ENCODE data around the gene TAF6. TPM values are rescaled to one million over a fixed set of nuclear protein-coding genes. Genes with fewer than 3 reads are reported as not detected.

TAF6 gene
- total and polyA plus RNA-seq, 2 experiments from 2014 or later: 40.5 to 53.0 TPM

DNA sequence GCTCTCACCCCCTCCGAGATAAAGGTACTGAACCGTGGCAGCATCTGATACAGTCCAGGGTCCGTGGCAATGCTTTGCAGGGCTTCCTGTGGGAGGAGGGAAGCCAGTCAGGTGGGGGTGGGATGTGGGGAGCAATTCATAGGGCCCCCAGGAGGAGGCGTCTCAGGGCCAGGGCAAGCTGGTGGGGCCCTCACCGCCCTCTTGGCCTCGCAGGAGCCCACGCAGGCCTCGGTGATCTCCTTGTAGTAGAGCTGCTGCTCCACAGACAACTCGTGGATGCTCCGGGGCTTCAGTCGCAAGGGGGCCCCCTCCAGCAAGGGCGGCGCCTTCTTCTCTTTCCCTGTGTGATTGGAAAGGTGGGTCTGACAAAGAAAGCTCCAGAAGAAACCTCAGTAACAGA lies 7.2 kb downstream of the TAF6 start:
- H3K36me3 ChIP-seq (ENCODE audit: low read depth): 0 out of 2 replicates have a peak, but pooled peaks cover 4% of the 10 kb centered on the region
- H2AFZ ChIP-seq: no peak overlapping the region
- H3K27ac ChIP-seq: no peak overlapping the region
- WGBS, 2 experiments (ENCODE audit: low coverage in 1 of 2, low lambda C conversion rate in 2 of 2, missing lambda C conversion rate in 2 of 2): 91 to 93% methylated on average over 12 to 13 of the region's 13 CpGs
- H3K9me2 ChIP-seq (ENCODE audit: insufficient read depth): no peaks in the 10 kb centered on the region
- H3K27me3 ChIP-seq (replicated peaks; ENCODE audit: insufficient read depth): no peaks in the 10 kb centered on the region
- no peak for DNase-seq
- no peaks in the 10 kb centered on the region for H3F3A ChIP-seq (ENCODE audit: insufficient read depth)
- H3K4me1 ChIP-seq (ENCODE audit: insufficient read depth): no peaks in the 10 kb centered on the region
- H4K20me1 ChIP-seq (ENCODE audit: insufficient read depth): no peaks in the 10 kb centered on the region
- no peak overlapping the region for H3K4me3 ChIP-seq
- no peak overlapping the region for H3K4me2 ChIP-seq (ENCODE audit: unreplicated experiment)
- H3K9me3 ChIP-seq (ENCODE audit: low read depth): no peaks in the 10 kb centered on the region
- no peak overlapping the region for H3K9ac ChIP-seq
- in situ Hi-C loops (cut with MboI): no loop called here
- H3K79me2 ChIP-seq (ENCODE audit: insufficient read depth): 0 out of 2 replicates have a peak, but pooled peaks cover 3% of the 10 kb centered on the region
- TF ChIP-seq EZH2 (IDR thresholded peaks at IDR 0.05; ENCODE audit: insufficient read depth, poor library complexity, severe bottlenecking): no peak
- TF ChIP-seq EZH2phosphoT487 (IDR thresholded peaks at IDR 0.05; ENCODE audit: insufficient read depth, low read depth): no peak

DNA sequence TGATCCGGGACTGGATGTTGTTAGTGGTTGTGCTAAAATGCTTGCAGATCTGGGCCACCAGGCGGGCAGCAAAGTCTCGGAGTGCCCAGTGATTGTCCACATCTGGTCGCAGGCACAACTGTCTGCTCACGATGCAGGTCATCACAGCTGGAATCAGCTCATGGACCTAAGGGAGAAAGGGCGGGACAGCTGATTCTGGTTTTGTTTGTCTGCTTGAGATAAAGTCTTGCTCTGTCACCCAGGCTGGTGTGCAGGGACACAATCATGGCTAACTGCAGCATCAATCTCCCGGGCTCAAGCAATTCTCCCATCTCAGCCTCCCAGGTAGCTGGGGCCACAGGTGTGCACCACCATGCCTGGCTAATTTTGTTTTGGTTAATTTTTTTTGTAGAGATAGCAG lies 8.0 kb downstream of the TAF6 start:
- Histone ChIP-seq H3K4me3 (no peak overlapping the region), H3K9me2 (ENCODE audit: insufficient read depth) (no peaks in the 10 kb centered on the region), H3K36me3 (ENCODE audit: low read depth) (0 out of 2 replicates have a peak, but pooled peaks cover 4% of the 10 kb centered on the region), H3K9ac (no peak overlapping the region), H3K4me2 (ENCODE audit: unreplicated experiment) (no peak overlapping the region), H3F3A (ENCODE audit: insufficient read depth) (no peaks in the 10 kb centered on the region), H4K20me1 (ENCODE audit: insufficient read depth) (no peaks in the 10 kb centered on the region), H3K79me2 (ENCODE audit: insufficient read depth) (no peaks in the 10 kb centered on the region), H3K27ac (no peak overlapping the region), H3K27me3 (replicated peaks; ENCODE audit: insufficient read depth) (no peaks in the 10 kb centered on the region), H3K9me3 (ENCODE audit: low read depth) (no peaks in the 10 kb centered on the region), H2AFZ (no peak overlapping the region), H3K4me1 (ENCODE audit: insufficient read depth) (no peaks in the 10 kb centered on the region)
- 87 to 92% methylated on average over 7 of the region's 7 CpGs for WGBS, 2 experiments (ENCODE audit: low coverage in 1 of 2, low lambda C conversion rate in 2 of 2, missing lambda C conversion rate in 2 of 2)
- TF ChIP-seq EZH2 (IDR thresholded peaks at IDR 0.05; ENCODE audit: insufficient read depth, poor library complexity, severe bottlenecking) (no peak), EZH2phosphoT487 (IDR thresholded peaks at IDR 0.05; ENCODE audit: insufficient read depth, low read depth) (no peak)
- no peak for DNase-seq
- in situ Hi-C loops (cut with MboI): no loop called here

DNA sequence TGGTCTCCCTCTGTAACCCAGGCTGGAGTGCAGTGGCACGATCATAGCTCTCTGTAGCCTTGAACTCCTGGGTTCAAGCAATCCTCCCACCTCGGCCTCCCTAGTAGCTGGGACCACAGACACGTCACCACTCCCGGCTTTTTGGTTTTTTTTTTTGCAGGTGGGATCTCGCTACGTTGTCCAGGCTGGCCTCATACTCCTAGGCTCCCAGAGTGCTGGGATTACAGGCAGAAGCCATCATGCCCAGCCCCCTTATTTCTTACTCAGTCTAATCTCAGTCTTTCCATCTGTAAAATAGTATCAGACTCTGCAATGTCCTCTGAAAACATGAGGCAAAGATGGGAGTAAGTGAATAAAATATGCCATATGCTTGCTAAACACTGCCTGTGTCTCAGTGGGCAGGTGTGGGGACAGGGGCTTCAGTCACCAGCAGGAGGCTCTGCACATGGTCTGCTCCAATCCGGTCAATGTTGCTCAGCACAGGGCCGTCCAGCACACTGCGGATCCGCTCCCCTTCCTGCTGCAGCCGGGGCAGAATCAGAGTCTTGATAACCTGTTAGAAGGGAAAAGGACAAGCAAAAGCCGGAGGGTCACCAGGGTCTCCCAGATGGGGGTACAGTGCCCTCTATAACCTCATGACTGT lies 9.5 kb downstream of the TAF6 start:
- H3K4me1 ChIP-seq (ENCODE audit: insufficient read depth): no peaks in the 10 kb centered on the region
- no peaks in the 10 kb centered on the region for H4K20me1 ChIP-seq (ENCODE audit: insufficient read depth)
- H3F3A ChIP-seq (ENCODE audit: insufficient read depth): no peaks in the 10 kb centered on the region
- H3K9me3 ChIP-seq (ENCODE audit: low read depth): no peaks in the 10 kb centered on the region
- no peak for DNase-seq
- H2AFZ ChIP-seq: no peak overlapping the region
- H3K27me3 ChIP-seq (replicated peaks; ENCODE audit: insufficient read depth): no peaks in the 10 kb centered on the region
- no peaks in the 10 kb centered on the region for H3K9me2 ChIP-seq (ENCODE audit: insufficient read depth)
- 0 out of 2 replicates have a peak, but pooled peaks cover 4% of the 10 kb centered on the region for H3K36me3 ChIP-seq (ENCODE audit: low read depth)
- no peak overlapping the region for H3K27ac ChIP-seq
- 80 to 81% methylated on average over 12 of the region's 12 CpGs for WGBS, 2 experiments (ENCODE audit: low coverage in 1 of 2, low lambda C conversion rate in 2 of 2, missing lambda C conversion rate in 2 of 2)
- no peak overlapping the region for H3K4me2 ChIP-seq (ENCODE audit: unreplicated experiment)
- H3K4me3 ChIP-seq: no peak overlapping the region
- H3K79me2 ChIP-seq (ENCODE audit: insufficient read depth): no peaks in the 10 kb centered on the region
- in situ Hi-C loops (cut with MboI): no loop called here
- no peak overlapping the region for H3K9ac ChIP-seq
- TF ChIP-seq EZH2 (IDR thresholded peaks at IDR 0.05; ENCODE audit: insufficient read depth, poor library complexity, severe bottlenecking): no peak
- no peak for TF ChIP-seq EZH2phosphoT487 (IDR thresholded peaks at IDR 0.05; ENCODE audit: insufficient read depth, low read depth)

DNA sequence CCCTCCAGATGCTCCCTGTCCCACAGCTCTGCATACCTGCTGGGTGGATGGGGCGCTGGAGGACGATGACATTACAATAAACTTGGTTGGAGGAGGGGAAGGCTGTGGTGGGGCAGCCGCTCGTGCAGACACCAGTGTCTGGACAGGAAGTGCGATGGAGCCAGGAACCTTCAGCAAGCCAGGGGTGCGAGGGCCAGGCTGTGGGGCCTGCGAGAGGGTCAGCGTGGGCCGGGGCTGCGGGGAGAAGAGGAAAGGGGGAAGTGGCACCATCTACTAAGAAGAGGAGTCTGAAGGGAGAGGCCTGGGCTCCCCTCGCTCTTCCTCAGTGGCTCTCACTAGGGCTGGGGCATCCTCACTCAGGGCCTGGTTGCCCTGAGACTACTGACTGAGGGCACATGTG lies 11.3 kb downstream of the TAF6 start:
- H2AFZ ChIP-seq: no peak overlapping the region
- peaks cover 4% of the 10 kb centered on the region; the same call in 1 of the 2 replicates for H3K79me2 ChIP-seq (ENCODE audit: insufficient read depth)
- no peaks in the 10 kb centered on the region for H3K4me1 ChIP-seq (ENCODE audit: insufficient read depth)
- no peak overlapping the region for H3K9ac ChIP-seq
- in situ Hi-C loops (cut with MboI): no loop called here
- H3K4me2 ChIP-seq (ENCODE audit: unreplicated experiment): no peak overlapping the region
- no peak overlapping the region for H3K27ac ChIP-seq
- no peaks in the 10 kb centered on the region; the same call in 1 of the 2 replicates for H3F3A ChIP-seq (ENCODE audit: insufficient read depth)
- 75 to 79% methylated on average over 10 to 11 of the region's 11 CpGs for WGBS, 2 experiments (ENCODE audit: low coverage in 1 of 2, low lambda C conversion rate in 2 of 2, missing lambda C conversion rate in 2 of 2)
- TF ChIP-seq EZH2phosphoT487 (IDR thresholded peaks at IDR 0.05; ENCODE audit: insufficient read depth, low read depth) (no peak), EZH2 (IDR thresholded peaks at IDR 0.05; ENCODE audit: insufficient read depth, poor library complexity, severe bottlenecking) (no peak)
- no peak for DNase-seq
- H3K27me3 ChIP-seq (replicated peaks; ENCODE audit: insufficient read depth): no peaks in the 10 kb centered on the region
- H3K9me3 ChIP-seq (ENCODE audit: low read depth): no peaks in the 10 kb centered on the region
- no peaks in the 10 kb centered on the region for H3K9me2 ChIP-seq (ENCODE audit: insufficient read depth)
- 0 out of 2 replicates have a peak, but pooled peaks cover 4% of the 10 kb centered on the region for H3K36me3 ChIP-seq (ENCODE audit: low read depth)
- no peaks in the 10 kb centered on the region for H4K20me1 ChIP-seq (ENCODE audit: insufficient read depth)
- no peak overlapping the region for H3K4me3 ChIP-seq
